Fibroblast of skin of abdomen (primary cell): ENCODE results near the gene ATG14. TPM values are rescaled to one million over a fixed set of nuclear protein-coding genes. Genes with fewer than 3 reads are reported as not detected.
A peak's percentile ranks its signal among the peaks of the same experiment; 100 is the strongest.
"Not testable (repeated sequence)": the region's sequence is repeated elsewhere in the genome, so short reads cannot be mapped to it uniquely, and the experiment has no call there.

Source experiments
- DNase-seq: peaks from one replicate; pipeline ENCODE4 v3.0.0-alpha.2; 2013
- polyA plus RNA-seq, 2 experiments: library from polyadenylated mRNA; unstranded; fragments of 120-200 nt; gene quantifications; one replicate each; pipeline ENCODE4 v1.2.1, GENCODE V29; 2013; ENCODE audit not compliant: insufficient read length in 2 of 2

The ATG14 gene
- 8.9 TPM for polyA plus RNA-seq (2013, experiment 1 of 2; ENCODE audit: insufficient read length)
- polyA plus RNA-seq (2013, experiment 2 of 2; ENCODE audit: insufficient read length): 8.6 TPM

- DNase-seq: peak; percentile 85
These were observed at the start of gene ATG14 for GRCh38 chr14:55411426-55412389. Gene ATG14 (minus strand): TSS chr14:55411830. CDS start chr14:55411822, 8 bp downstream.

GRCh38 chr14:55458800-55459515, 47.3 kb upstream of the ATG14 start:
- DNase-seq: peak; percentile 37

- no peak for DNase-seq
These were observed 45.9 kb upstream of the ATG14 start for GRCh38 chr14:55457496-55457895.

GRCh38 chr14:55456411-55456810, 44.8 kb upstream of the ATG14 start:
- not testable (repeated sequence) for DNase-seq

- DNase-seq: peak; percentile 94
These were observed 42.8 kb upstream of the ATG14 start for GRCh38 chr14:55454264-55455002.

GRCh38 chr14:55451950-55452349, 40.3 kb upstream of the ATG14 start:
- DNase-seq: no peak

- DNase-seq: no peak
These were observed 39.8 kb upstream of the ATG14 start for GRCh38 chr14:55451398-55451797.

GRCh38 chr14:55450987-55451386, 39.4 kb upstream of the ATG14 start:
- no peak for DNase-seq

GRCh38 chr14:55450539-55450938, 38.9 kb upstream of the ATG14 start:
- no peak for DNase-seq

- no peak for DNase-seq
These were observed 38.5 kb upstream of the ATG14 start for GRCh38 chr14:55450124-55450523.

- DNase-seq: no peak
These were observed 37.5 kb upstream of the ATG14 start for GRCh38 chr14:55449116-55449515.

GRCh38 chr14:55448141-55448614, 36.5 kb upstream of the ATG14 start:
- peak; percentile 98 for DNase-seq

GRCh38 chr14:55446833-55447232, 35.2 kb upstream of the ATG14 start:
- peak; percentile 83 for DNase-seq

- DNase-seq: peak; percentile 73
These were observed 34.6 kb upstream of the ATG14 start for GRCh38 chr14:55446127-55446736.

GRCh38 chr14:55441286-55441685, 29.7 kb upstream of the ATG14 start:
- DNase-seq: no peak

GRCh38 chr14:55440385-55440784, 28.8 kb upstream of the ATG14 start, which contains the start of gene TBPL2:
Gene TBPL2 (minus strand): TSS chr14:55440616. CDS start chr14:55440449, 167 bp downstream.
- no peak for DNase-seq

- peak; percentile 51 for DNase-seq
These were observed 26.5 kb upstream of the ATG14 start for GRCh38 chr14:55438066-55438683.

- DNase-seq: no peak
These were observed 25.3 kb upstream of the ATG14 start for GRCh38 chr14:55436931-55437330.

- DNase-seq: no peak
These were observed 24.9 kb upstream of the ATG14 start for GRCh38 chr14:55436519-55436918.

- no peak for DNase-seq
These were observed 23.2 kb upstream of the ATG14 start for GRCh38 chr14:55434805-55435174.
